Skeletal muscle satellite cell (primary cell): ENCODE results near the gene ARHGDIA.

Source experiments
- H3K27me3 ChIP-seq: 2 replicates; pipeline ENCODE4 v1.7.0; 2013; ENCODE audit warnings: low read length; ENCODE audit not compliant: control insufficient read depth, insufficient read depth
- H3K36me3 ChIP-seq: 2 replicates; pipeline ENCODE4 v1.7.0; 2013; ENCODE audit warnings: mild to moderate bottlenecking, control low read depth, low read length; ENCODE audit not compliant: insufficient read depth
- H3K4me1 ChIP-seq: 2 replicates; pipeline ENCODE4 v1.7.0; 2013; ENCODE audit warnings: low read length; ENCODE audit not compliant: control insufficient read depth, insufficient read depth
- H3K4me2 ChIP-seq: 2 replicates; pipeline ENCODE4 v1.7.0; 2013; ENCODE audit warnings: mild to moderate bottlenecking, low read length
- H3K4me3 ChIP-seq: 2 replicates; pipeline ENCODE4 v1.7.0; 2013; ENCODE audit warnings: low read length
- H3K9ac ChIP-seq: 2 replicates; pipeline ENCODE4 v1.7.0; 2013; ENCODE audit warnings: mild to moderate bottlenecking, low read depth, low read length, moderate library complexity
- H3K9me3 ChIP-seq: replicated peaks from 2 replicates; pipeline ENCODE4 v1.7.0; 2013; ENCODE audit warnings: mild to moderate bottlenecking, control low read depth, low read length

The ARHGDIA gene

GRCh38 chr17:81865358-81865732 is 5.8 kb downstream of the ARHGDIA start:
- Histone ChIP-seq H3K4me1 (peaks cover 44% of the 10 kb centered on the region), H3K27me3 (no peaks in the 10 kb centered on the region), H3K4me3 (no peak overlapping the region), H3K9ac (no peak overlapping the region), H3K4me2 (no peak overlapping the region), H3K9me3 (no peaks in the 10 kb centered on the region), H3K36me3 (peaks cover 55% of the 10 kb centered on the region)

- Histone ChIP-seq H3K4me1 (peaks cover 35% of the 10 kb centered on the region), H3K4me3 (no peak overlapping the region), H3K9me3 (no peaks in the 10 kb centered on the region), H3K27me3 (no peaks in the 10 kb centered on the region), H3K4me2 (peak overlapping the region; percentile 34), H3K36me3 (peaks cover 44% of the 10 kb centered on the region), H3K9ac (peak overlapping the region; percentile 13)
These were observed 7.0 kb downstream of the ARHGDIA start for GRCh38 chr17:81863833-81864768.

- Histone ChIP-seq H3K36me3 (peaks cover 46% of the 10 kb centered on the region), H3K4me1 (peaks cover 36% of the 10 kb centered on the region), H3K27me3 (no peaks in the 10 kb centered on the region), H3K4me2 (peak overlapping the region; percentile 34), H3K4me3 (no peak overlapping the region), H3K9ac (no peak overlapping the region), H3K9me3 (no peaks in the 10 kb centered on the region)
These were observed 7.9 kb downstream of the ARHGDIA start for GRCh38 chr17:81863123-81863675.

GRCh38 chr17:81860756-81861568 is 10.2 kb downstream of the ARHGDIA start:
- peak overlapping the region; percentile 96 for H3K9ac ChIP-seq
- no peaks in the 10 kb centered on the region for H3K9me3 ChIP-seq
- H3K4me3 ChIP-seq = peak overlapping the region; percentile 87
- H3K27me3 ChIP-seq = no peaks in the 10 kb centered on the region
- H3K4me2 ChIP-seq = peak overlapping the region; percentile 94
- H3K4me1 ChIP-seq = peaks cover 29% of the 10 kb centered on the region
- H3K36me3 ChIP-seq = peaks cover 47% of the 10 kb centered on the region

- Histone ChIP-seq H3K4me1 (peaks cover 37% of the 10 kb centered on the region), H3K27me3 (no peaks in the 10 kb centered on the region), H3K4me2 (peak within 1 kb of the TSS; percentile 96), H3K9ac (peak within 1 kb of the TSS; percentile 96), H3K4me3 (peak within 1 kb of the TSS; percentile 95), H3K9me3 (no peaks in the 10 kb centered on the region), H3K36me3 (peaks cover 47% of the 10 kb centered on the region)
These were observed 11.0 kb downstream of the ARHGDIA start, which contains the start of gene P4HB for GRCh38 chr17:81859906-81860755. Gene P4HB, minus strand, starts transcription at chr17:81860535. Its CDS starts 64 bp downstream, at chr17:81860471.

- Histone ChIP-seq H3K36me3 (peaks cover 51% of the 10 kb centered on the region), H3K27me3 (no peaks in the 10 kb centered on the region), H3K9ac (peak overlapping the region; percentile 90), H3K9me3 (no peaks in the 10 kb centered on the region), H3K4me2 (peak overlapping the region; percentile 96), H3K4me3 (peak overlapping the region; percentile 95), H3K4me1 (peaks cover 40% of the 10 kb centered on the region)
These were observed 11.9 kb downstream of the ARHGDIA start for GRCh38 chr17:81858967-81859905.

- peak overlapping the region; percentile 90 for H3K9ac ChIP-seq
- H3K4me2 ChIP-seq = peak overlapping the region; percentile 96
- no peaks in the 10 kb centered on the region for H3K27me3 ChIP-seq
- H3K4me1 ChIP-seq = peaks cover 40% of the 10 kb centered on the region
- H3K9me3 ChIP-seq = no peaks in the 10 kb centered on the region
- H3K36me3 ChIP-seq = peaks cover 54% of the 10 kb centered on the region
- H3K4me3 ChIP-seq = peak overlapping the region; percentile 95
These were observed 12.8 kb downstream of the ARHGDIA start for GRCh38 chr17:81858170-81858966.

GRCh38 chr17:81854974-81855774 is 16.0 kb downstream of the ARHGDIA start:
- H3K27me3 ChIP-seq = no peaks in the 10 kb centered on the region
- peak overlapping the region; percentile 19 for H3K4me2 ChIP-seq
- H3K36me3 ChIP-seq = peaks cover 73% of the 10 kb centered on the region
- no peak overlapping the region for H3K9ac ChIP-seq
- H3K9me3 ChIP-seq = no peaks in the 10 kb centered on the region
- H3K4me3 ChIP-seq = no peak overlapping the region
- peaks cover 31% of the 10 kb centered on the region for H3K4me1 ChIP-seq

GRCh38 chr17:81852237-81852636 is 18.9 kb downstream of the ARHGDIA start:
- no peak overlapping the region for H3K4me2 ChIP-seq
- peaks cover 61% of the 10 kb centered on the region for H3K36me3 ChIP-seq
- H3K9ac ChIP-seq = no peak overlapping the region
- no peaks in the 10 kb centered on the region for H3K9me3 ChIP-seq
- no peak overlapping the region for H3K4me3 ChIP-seq
- peaks cover 11% of the 10 kb centered on the region for H3K4me1 ChIP-seq
- no peaks in the 10 kb centered on the region for H3K27me3 ChIP-seq
